GM10266 (cell line): ENCODE measurements around the gene DOP1B.

Source experiments
- DNase-seq: peaks from one replicate; pipeline ENCODE4 v3.0.0; 2012; ENCODE audit errors: extremely low spot score
- TF ChIP-seq, protein P1 (sequence below): IDR thresholded peaks from 2 replicates; pipeline ENCODE4 v1.5.1; 2012; ENCODE audit warnings: mild to moderate bottlenecking, low read depth; ENCODE audit not compliant: control insufficient read depth, insufficient read depth; ENCODE audit errors: missing control alignments

DOP1B gene, protein sequence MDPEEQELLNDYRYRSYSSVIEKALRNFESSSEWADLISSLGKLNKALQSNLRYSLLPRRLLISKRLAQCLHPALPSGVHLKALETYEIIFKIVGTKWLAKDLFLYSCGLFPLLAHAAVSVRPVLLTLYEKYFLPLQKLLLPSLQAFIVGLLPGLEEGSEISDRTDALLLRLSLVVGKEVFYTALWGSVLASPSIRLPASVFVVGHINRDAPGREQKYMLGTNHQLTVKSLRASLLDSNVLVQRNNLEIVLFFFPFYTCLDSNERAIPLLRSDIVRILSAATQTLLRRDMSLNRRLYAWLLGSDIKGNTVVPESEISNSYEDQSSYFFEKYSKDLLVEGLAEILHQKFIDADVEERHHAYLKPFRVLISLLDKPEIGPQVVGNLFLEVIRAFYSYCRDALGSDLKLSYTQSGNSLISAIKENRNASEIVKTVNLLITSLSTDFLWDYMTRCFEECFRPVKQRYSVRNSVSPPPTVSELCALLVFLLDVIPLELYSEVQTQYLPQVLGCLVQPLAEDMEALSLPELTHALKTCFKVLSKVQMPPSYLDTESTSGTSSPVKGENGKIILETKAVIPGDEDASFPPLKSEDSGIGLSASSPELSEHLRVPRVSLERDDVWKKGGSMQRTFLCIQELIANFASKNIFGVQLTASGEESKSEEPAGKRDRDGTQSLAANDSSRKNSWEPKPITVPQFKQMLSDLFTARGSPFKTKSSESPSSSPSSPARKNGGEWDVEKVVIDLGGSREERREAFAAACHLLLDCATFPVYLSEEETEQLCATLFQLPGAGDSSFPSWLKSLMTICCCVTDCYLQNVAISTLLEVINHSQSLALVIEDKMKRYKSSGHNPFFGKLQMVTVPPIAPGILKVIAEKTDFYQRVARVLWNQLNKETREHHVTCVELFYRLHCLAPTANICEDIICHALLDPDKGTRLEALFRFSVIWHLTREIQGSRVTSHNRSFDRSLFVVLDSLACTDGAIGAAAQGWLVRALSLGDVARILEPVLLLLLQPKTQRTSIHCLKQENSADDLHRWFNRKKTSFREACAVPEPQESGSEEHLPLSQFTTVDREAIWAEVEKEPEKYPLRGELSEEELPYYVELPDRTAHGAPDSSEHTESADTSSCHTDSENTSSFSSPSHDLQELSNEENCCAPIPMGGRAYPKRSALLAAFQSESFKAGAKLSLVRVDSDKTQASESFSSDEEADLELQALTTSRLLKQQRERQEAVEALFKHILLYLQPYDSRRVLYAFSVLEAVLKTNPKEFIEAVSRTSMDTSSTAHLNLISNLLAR (N-terminal part only)

DNA sequence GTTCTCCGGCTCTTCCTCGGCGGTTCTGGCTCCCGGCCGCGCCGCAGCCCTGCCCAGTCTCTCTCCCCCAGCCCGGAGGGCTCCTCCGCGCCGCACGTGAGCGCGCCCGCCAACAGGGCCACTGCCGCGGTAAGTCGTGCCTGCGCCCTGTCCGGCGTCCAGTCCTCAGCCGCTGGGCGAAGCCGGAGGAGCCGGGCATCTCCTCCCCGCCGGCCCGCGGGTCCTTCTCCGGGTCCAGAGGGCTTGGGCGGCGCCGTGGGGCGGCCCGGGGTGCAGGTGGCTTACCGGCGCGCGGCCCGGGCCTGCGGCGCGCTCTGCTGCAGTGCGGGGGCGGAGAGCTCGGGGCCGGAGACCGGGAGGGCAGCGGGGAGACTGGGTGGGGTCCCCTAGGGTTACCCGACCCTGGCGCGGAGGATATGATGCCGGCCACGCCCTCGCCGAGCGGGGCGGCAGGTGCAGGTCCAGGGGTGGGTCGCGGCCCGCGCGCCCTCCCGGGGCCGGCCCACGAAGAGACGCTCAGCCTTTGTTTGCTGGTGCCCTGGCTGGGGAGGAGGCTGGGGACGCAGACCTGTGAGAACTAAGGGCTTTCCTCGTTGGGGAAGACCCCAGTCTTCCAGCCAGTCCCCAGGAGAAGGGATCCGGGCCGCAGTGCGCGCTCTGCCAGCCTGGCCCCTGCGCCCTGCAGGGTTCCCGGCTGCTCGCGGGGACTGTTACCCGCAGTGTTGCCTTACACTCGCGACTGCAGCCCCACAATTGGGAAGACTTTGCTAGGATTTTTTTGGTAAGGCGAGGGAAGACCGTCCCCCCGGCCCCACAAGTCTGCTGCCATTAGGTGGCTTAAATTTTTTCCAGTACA, at the start of gene DOP1B:
TSS of gene DOP1B (plus strand) at position 10 of the 856 bp plus-strand sequence. CDS start 7,910 bp downstream, outside the sequence.
- peak; percentile 56 for DNase-seq

DNA sequence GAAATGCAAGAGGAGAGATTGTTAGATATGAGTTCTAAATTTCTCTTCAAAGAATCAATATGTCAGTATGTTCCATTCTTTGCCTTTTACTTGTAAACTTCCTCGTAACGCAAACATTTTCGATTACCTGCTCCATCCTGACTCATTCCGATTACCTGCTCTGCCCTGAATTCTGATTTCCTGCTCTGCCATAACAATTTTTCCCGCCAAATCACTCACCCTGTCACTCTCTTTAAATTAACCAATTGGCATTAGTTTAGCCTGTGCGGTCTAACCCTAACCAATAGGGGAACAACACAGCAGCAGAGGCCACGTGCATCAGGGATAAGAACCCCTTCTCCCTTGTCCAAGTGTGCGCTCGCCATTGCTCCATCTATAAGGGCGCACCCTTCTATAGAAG, 46.8 kb upstream of the DOP1B start:
- no peak for DNase-seq
- TF ChIP-seq, protein P1, sequence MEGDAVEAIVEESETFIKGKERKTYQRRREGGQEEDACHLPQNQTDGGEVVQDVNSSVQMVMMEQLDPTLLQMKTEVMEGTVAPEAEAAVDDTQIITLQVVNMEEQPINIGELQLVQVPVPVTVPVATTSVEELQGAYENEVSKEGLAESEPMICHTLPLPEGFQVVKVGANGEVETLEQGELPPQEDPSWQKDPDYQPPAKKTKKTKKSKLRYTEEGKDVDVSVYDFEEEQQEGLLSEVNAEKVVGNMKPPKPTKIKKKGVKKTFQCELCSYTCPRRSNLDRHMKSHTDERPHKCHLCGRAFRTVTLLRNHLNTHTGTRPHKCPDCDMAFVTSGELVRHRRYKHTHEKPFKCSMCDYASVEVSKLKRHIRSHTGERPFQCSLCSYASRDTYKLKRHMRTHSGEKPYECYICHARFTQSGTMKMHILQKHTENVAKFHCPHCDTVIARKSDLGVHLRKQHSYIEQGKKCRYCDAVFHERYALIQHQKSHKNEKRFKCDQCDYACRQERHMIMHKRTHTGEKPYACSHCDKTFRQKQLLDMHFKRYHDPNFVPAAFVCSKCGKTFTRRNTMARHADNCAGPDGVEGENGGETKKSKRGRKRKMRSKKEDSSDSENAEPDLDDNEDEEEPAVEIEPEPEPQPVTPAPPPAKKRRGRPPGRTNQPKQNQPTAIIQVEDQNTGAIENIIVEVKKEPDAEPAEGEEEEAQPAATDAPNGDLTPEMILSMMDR = no peak

More for the DNA sequence above, at the start of gene DOP1B:
- TF ChIP-seq, protein P1 = no peak

DNA sequence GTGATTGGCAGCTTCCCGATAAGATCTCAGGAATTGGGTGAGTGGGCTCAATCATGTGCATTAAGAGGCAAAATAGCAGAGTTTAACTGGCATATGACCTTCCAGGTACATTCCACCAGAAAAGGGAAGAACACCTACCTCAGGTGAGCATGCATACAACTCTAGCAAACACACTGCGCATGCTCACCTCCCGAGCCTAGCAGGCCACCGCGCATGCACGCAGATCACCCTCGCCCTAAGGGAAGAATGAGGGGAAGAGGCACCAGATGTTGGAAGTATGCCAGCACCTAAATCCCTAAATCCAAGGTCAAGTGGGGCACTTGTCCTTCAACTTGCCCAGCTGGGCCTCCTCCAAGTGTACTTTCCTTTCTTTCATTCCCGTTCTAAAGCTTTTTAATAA, 45.4 kb upstream of the DOP1B start:
- DNase-seq = no peak
- TF ChIP-seq, protein P1 = no peak

DNA sequence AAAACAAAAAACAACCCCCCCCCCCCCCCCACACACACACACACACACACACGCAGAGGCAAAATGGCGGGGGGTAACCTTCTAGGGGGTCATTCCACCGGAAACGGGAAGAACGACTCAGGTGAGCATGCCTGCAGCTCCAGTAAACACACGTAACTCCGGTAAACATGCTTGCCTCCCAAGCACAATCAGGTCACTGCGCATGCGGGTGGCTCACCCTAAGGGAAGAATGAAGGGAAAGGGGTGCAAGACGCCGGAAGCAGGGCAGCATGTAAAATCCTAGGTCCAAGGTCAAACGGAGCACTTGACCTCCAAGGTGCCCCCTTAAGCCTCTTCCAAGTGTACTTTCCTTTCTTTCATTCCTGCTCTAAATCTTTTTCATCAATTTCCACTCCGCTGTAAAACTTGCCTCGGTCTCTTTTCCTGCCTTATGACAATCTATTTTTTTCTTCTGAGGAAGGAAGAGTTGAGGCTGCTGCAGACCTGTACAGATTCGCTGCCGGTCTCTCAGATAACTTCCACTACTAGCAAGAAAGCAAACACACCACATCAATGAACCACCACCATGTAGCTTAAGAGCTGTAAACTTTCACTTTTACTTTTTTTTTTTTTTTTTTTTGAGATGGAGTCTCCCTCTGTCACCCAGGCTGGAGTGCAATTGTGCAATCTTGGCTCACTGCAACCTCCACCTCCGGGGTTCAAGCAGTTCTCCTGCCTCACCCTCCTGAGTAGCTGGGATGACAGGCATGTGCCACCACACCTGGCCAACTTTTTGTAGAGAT, 42.8 kb upstream of the DOP1B start:
- DNase-seq = no peak
- TF ChIP-seq, protein P1 = no peak

DNA sequence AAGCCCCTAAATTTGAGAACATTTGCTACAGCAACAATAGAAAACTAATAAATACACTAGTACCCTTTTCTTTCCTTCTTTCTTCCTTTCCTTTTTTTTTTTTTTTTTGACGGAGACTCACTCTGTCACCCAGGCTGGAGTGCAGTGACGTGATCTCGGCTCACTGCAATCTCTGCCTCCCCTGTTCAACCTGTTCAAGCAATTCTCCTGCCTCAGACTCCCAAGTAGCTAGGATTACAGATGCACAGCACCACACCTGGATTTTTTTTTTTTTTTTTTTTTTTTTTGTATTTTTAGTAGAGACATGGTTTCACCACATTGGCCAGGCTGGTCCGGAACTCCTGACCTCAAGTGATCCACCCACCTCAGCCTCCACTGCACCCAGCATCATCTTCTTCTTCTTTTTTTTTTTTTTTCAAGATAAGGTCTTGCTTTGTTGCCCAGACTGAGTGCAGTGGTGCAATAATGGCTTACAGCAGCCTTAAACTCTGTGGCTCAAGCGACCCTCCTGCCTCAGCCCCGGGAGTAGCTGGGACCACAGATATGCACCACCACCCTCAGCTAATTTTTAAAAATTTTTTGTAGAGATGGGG, 41.4 kb upstream of the DOP1B start:
- DNase-seq = no peak
- TF ChIP-seq, protein P1 = no peak
